HG03280 (cell line): ENCODE data around the gene ARHGAP30.
"Not testable (repeated sequence)": the region's sequence is repeated elsewhere in the genome, so short reads cannot be mapped to it uniquely, and the experiment has no call there.

ENCODE experiments used
- ATAC-seq: cut with Tn5 transposase; IDR thresholded peaks from one replicate; pipeline ENCODE4 v1.9.1; 2021; ENCODE audit warnings: mild to moderate bottlenecking, moderate library complexity; ENCODE audit not compliant: unreplicated experiment

Gene ARHGAP30

DNA sequence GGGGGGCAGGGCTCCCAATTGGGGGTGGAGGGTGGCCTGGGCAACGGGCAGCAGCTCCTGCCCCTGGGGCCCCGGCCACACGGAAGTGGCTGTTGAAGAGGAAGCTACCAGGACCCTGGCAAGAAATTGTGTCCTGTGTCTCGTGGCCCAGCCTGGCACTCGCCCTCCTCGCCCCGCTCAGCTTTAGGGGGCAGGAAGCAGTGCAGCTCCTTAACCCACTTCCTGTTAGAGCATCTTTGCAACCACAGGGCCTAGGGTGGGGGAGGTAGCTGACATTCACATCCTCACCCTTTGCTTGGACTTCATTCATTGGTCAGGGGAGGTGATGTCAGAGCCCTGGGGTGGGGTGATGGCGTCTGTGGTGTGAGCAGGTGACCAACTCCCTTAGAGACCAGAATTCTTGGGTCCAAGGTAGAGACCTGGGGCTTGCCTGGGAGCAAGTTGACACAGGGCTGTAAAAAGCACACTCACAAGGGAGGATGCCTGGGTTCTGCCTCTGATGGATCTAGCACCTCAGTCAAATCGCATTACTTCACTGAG lies at the start of gene ARHGAP30:
TSS of gene ARHGAP30 (minus strand) at position 161 of the 540 bp plus-strand sequence. CDS start 267 bp downstream, outside the sequence.
- ATAC-seq: peak; percentile 91

- peak; percentile 83 for ATAC-seq
These were observed 48.3 kb upstream of the ARHGAP30 start, which contains the start of the genes NIT1 and PFDN2 for GRCh38 chr1:161117759-161118581. NIT1 (plus strand) TSS chr1:161118105; CDS start chr1:161118177, 72 bp downstream. PFDN2 (minus strand) TSS chr1:161118037; CDS start chr1:161118026, 11 bp downstream.

DNA sequence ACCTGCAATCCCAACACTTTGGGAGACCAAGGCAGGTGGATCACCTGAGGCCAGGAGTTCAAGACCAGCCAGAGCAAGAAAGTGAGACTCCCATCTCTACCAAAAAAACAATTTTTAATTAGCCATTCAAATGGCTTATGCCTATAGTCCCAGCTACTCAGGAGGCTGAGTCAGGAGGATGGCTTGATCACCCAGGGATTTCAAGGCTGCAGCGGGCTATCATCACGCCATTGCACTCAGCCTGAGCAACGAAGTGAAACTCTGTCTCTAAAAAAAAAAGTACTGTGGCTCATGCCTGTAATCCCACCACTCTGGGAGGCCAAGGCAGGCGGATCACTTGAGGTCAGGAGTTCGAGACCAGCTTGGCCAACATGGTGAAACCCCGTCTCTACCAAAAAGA lies 46.3 kb upstream of the ARHGAP30 start:
- not testable (repeated sequence) for ATAC-seq

- ATAC-seq: no peak
These were observed 45.5 kb upstream of the ARHGAP30 start for GRCh38 chr1:161115132-161115711.

- ATAC-seq: no peak
These were observed 44.9 kb upstream of the ARHGAP30 start for GRCh38 chr1:161114556-161114955.

DNA sequence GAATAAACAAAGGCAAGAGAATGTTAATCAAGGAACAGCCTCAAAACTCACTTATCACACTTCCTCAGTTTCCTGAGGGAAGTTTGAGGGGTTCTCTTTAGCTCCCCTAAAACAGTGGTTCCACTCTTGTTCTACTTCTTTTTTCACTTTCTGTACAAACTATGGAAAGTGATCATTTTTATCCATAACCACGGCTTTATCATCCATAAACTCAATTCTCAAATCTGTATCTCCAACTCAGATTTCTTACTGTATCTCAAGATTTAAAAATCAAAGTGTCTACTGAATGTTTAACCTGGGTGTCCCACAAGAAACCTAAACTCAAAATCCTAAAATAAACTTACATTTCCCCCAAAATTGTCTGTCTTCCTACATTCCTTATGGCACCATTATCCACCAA lies 44.2 kb upstream of the ARHGAP30 start:
- no peak for ATAC-seq

GRCh38 chr1:161111527-161111926 lies 41.8 kb upstream of the ARHGAP30 start:
- no peak for ATAC-seq

- no peak for ATAC-seq
These were observed 41.4 kb upstream of the ARHGAP30 start for GRCh38 chr1:161111117-161111516.

DNA sequence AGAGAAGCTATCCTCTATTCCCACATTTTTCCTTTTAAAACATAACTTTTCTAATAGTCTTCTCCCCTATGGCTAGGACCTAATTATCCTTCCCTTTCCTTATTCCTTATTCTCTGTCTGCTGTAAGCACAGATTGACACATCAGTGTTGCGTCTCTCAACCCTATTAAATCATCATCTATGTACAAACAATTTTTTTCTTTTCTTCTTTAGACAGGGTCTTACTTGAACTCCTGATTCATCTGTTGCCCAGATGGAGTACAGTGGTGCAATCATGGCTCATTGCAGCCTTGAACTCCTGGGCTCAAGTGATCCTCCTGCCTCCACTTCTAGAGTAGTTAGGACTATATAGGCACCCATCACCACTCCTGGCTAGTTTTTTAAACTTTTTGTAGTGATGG lies 36.7 kb upstream of the ARHGAP30 start:
- ATAC-seq: no peak

GRCh38 chr1:161100556-161100955 lies 30.9 kb upstream of the ARHGAP30 start:
- no peak for ATAC-seq

DNA sequence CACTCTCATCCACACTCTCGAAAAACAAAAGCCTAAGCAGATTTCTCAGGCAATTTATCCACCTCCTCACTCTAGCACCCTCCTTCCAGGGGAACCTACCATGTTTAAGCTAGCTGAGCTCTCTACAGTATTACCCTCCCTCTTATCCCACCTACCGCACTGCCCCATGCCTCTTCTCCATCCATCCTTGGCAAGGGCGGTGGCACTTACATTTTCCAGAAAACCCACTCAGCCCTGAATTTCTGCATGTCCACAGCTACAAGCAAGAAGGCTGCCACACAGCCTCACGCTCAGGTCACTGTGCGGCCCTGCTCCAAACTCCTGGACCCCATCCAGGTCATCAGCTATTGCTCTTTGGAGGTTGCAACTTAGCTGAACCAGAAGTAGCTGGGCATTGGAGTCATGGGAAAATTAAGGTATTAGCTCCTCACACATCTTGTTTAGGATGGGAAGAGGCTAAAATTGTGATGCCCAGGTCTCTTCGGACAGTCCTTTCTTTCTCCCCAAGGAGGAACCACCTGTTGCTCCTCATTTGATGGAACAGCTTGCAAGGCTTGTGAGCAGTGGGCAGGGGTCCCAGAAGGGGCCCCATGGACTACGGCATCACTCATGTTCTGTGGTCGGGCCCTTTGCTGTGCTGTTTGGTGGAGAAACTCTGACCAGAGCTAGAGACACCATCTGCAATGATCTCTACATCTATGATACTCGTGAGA lies 29.6 kb upstream of the ARHGAP30 start:
- no peak for ATAC-seq

DNA sequence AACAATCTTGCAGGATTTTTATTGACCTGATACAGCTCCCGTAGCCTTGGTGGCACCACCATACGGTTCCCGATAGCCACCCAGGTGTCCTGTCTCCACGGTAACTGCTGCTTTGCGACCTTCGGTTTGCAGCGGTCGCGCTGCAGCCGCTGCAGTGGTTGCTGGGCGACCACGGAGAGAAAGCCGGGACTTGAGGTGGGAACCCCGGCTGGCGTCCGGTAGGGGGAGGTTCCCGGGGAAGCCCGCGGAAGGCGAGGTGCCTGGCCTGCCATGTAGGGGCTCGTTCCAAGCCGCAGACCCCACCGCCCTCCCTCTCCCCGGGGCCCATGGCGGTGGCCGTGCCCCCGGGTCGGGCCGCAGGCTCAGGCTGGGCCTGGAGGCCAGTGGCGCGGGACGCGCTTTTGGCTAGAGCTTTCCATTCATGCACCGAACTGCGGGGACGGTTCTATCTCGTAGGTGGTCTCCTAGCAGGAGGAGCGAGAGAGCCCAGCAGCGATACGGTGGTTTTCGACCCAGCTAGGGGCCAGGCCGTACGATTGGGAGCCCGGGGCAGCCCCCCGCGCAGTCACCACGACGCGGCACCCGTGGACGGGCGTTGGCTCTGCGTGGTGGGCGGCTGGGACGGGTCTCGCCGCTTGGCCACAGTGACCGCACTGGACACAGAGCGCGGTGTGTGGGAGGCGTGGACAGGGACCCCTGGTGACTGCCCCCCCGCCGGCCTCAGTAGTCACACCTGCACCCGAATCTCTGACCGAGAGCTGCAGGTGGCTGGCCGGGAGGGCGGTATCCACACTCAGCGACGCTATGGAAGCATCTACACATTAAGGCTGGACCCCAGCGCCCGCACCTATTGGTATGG lies 28.7 kb upstream of the ARHGAP30 start, which contains the start of gene KLHDC9:
TSS of gene KLHDC9 (plus strand) at position 152 of the 859 bp plus-strand sequence. CDS start at position 327, 175 bp downstream.
- peak; percentile 77 for ATAC-seq

DNA sequence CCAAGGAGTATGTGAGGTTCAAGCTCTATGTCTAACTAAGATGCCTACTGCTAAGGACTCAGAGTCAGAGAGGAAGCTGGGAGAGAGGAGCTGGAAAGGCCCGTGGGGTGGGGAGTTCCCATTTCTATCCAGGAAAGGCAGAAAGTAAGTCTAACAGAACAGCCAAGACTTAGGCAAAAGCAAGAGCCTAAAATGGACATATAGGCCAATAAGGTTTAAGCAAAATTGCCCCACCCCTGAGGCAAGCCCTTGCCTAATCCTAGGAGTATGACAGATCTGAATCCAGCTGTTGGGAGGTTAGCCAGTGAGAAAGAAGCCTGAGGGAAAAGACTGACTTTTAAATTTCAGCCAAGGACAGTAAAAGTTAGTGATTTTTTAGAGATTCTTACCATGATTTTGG lies 26.8 kb upstream of the ARHGAP30 start:
- no peak for ATAC-seq

- no peak for ATAC-seq
These were observed 26.3 kb upstream of the ARHGAP30 start for GRCh38 chr1:161096015-161096414.

DNA sequence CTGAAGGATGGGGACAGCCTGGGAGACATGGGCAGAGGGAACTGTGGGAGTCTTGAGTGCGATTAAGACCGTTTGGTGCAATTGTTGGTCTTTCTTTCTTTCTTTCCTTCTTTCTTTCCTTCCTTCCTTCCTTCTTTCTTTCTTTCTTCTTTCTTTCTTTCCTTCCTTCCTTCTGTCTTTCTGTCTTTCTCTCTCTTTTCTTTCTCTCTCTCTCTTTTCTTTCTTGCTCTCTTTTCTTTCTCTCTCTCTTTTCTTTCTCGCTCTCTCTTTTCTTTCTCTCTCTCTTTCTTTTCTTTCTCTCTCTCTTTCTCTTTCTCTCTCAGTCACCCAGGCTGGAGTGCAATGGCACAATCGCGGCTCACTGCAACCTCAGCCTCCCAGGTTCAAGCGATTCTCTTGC lies 25.5 kb upstream of the ARHGAP30 start:
- no peak for ATAC-seq

GRCh38 chr1:161094481-161094880 lies 24.8 kb upstream of the ARHGAP30 start:
- ATAC-seq: no peak

DNA sequence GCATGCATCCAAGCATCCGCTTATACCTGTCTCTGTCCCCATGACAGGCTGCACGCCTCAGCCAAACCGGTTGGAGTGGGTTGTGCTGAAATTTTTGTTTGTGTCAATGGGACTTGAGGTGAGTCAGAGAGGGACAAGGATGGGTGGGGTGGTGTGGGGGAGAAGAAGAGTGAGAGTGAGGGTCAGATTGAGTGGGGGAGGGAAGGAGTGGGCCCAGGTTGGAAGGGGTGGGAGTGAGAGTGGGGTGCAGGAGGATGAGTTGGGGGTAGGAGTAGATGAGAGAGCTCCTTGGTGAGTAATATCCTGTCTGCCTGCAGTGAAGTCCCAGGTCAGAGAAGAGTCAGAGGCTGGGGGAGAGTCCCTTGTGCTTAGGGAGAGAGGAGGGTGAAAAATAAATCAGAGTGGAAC lies 22.9 kb upstream of the ARHGAP30 start:
- no peak for ATAC-seq

- no peak for ATAC-seq
These were observed 22.3 kb upstream of the ARHGAP30 start for GRCh38 chr1:161091796-161092507.

GRCh38 chr1:161091093-161091492 lies 21.4 kb upstream of the ARHGAP30 start:
- ATAC-seq: no peak

GRCh38 chr1:161090617-161091016 lies 20.9 kb upstream of the ARHGAP30 start:
- ATAC-seq: no peak
